ENCODE data around the gene ZBTB5.
"Not testable (repeated sequence)": the region's sequence is repeated elsewhere in the genome, so short reads cannot be mapped to it uniquely, and the experiment has no call there.

Gene ZBTB5

GRCh38 chr9:37397948-37398347, 67.3 kb downstream of the ZBTB5 start:
- not testable (repeated sequence) for H3K27me3 Mint-ChIP-seq, H3K4me3 Mint-ChIP-seq, H3K9me3 Mint-ChIP-seq, ATAC-seq, H3K36me3 Mint-ChIP-seq
- Mint-ChIP-seq H3K27ac (peak overlapping the region; percentile 72), H3K4me1 (peaks cover 47% of the 10 kb centered on the region)

- Mint-ChIP-seq H3K36me3 (no peaks in the 10 kb centered on the region), H3K4me1 (peaks cover 43% of the 10 kb centered on the region), H3K4me3 (no peak overlapping the region), H3K27me3 (no peaks in the 10 kb centered on the region), H3K27ac (peak overlapping the region; percentile 66), H3K9me3 (no peaks in the 10 kb centered on the region)
- no peak for ATAC-seq
These were observed 69.6 kb downstream of the ZBTB5 start for GRCh38 chr9:37395663-37396062.

- no peak for ATAC-seq
- Mint-ChIP-seq H3K36me3 (no peaks in the 10 kb centered on the region), H3K9me3 (no peaks in the 10 kb centered on the region), H3K4me3 (no peak overlapping the region), H3K4me1 (peaks cover 47% of the 10 kb centered on the region), H3K27ac (peak overlapping the region; percentile 66), H3K27me3 (no peaks in the 10 kb centered on the region)
These were observed 70.0 kb downstream of the ZBTB5 start for GRCh38 chr9:37395229-37395628.

- Mint-ChIP-seq H3K27me3 (no peaks in the 10 kb centered on the region), H3K4me3 (no peak overlapping the region), H3K27ac (no peak overlapping the region), H3K9me3 (no peaks in the 10 kb centered on the region), H3K4me1 (peaks cover 48% of the 10 kb centered on the region), H3K36me3 (no peaks in the 10 kb centered on the region)
- ATAC-seq: no peak
These were observed 73.0 kb downstream of the ZBTB5 start for GRCh38 chr9:37392272-37392671.

- Mint-ChIP-seq H3K27me3 (no peaks in the 10 kb centered on the region), H3K9me3 (no peaks in the 10 kb centered on the region), H3K36me3 (no peaks in the 10 kb centered on the region), H3K27ac (peak overlapping the region; percentile 87), H3K4me1 (peaks cover 58% of the 10 kb centered on the region), H3K4me3 (no peak overlapping the region)
- ATAC-seq: peak; percentile 85
These were observed 74.5 kb downstream of the ZBTB5 start for GRCh38 chr9:37390759-37391158.
